Posterior cingulate gyrus (tissue), 11 donors: ENCODE data around the gene MVK.
"Not testable (repeated sequence)": the region's sequence is repeated elsewhere in the genome, so short reads cannot be mapped to it uniquely, and the experiment has no call there.

ENCODE experiments used
- DNase-seq, 10 donors: peaks; one replicate each; pipeline versions ENCODE4 v3.0.0 to v3.0.0-alpha.2; 2020 to 2021; ENCODE audit warnings: mixed read lengths in 3 of 10
- intact Hi-C: fragments of 100-400 bp; cut with DNase I; formaldehyde crosslinking; loops from one replicate; pipeline ENCODE4 v1.15.1; 2023

The MVK gene

GRCh38 chr12:109601557-109601956 lies 28.0 kb downstream of the MVK start:
- DNase-seq = no peak
- intact Hi-C loops = no loop called here

- intact Hi-C loops, DNase-seq: not testable (repeated sequence)
Observed at GRCh38 chr12:109602132-109602531, 28.5 kb downstream of the MVK start.

- DNase-seq = no peak
Observed at GRCh38 chr12:109604132-109604585, 30.6 kb downstream of the MVK start.

GRCh38 chr12:109605016-109605415 lies 31.4 kb downstream of the MVK start:
- intact Hi-C loops = no loop called here
- no peak for DNase-seq

More at GRCh38 chr12:109604132-109604585, 30.6 kb downstream of the MVK start:
- intact Hi-C loops = no loop called here

GRCh38 chr12:109605599-109606228 lies 32.1 kb downstream of the MVK start:
- no peak for DNase-seq
- intact Hi-C loops = no loop called here

- peak; percentile 49 to 96 (median 63) for DNase-seq
Observed at GRCh38 chr12:109606320-109607028, 32.9 kb downstream of the MVK start.

GRCh38 chr12:109607618-109608017 lies 34.0 kb downstream of the MVK start:
- no peak for DNase-seq
- intact Hi-C loops = no loop called here

More at GRCh38 chr12:109606320-109607028, 32.9 kb downstream of the MVK start:
- intact Hi-C loops = no loop called here

- DNase-seq = no peak
- intact Hi-C loops = no loop called here
Observed at GRCh38 chr12:109608270-109608669, 34.7 kb downstream of the MVK start.

- intact Hi-C loops = no loop called here
Observed at GRCh38 chr12:109608793-109609192, 35.2 kb downstream of the MVK start.

GRCh38 chr12:109609342-109609741 lies 35.7 kb downstream of the MVK start:
- intact Hi-C loops = no loop called here
- no peak for DNase-seq

More at GRCh38 chr12:109608793-109609192, 35.2 kb downstream of the MVK start:
- no peak for DNase-seq

GRCh38 chr12:109610523-109610922 lies 36.9 kb downstream of the MVK start:
- intact Hi-C loops = no loop called here
- no peak for DNase-seq

GRCh38 chr12:109611223-109611622 lies 37.6 kb downstream of the MVK start:
- intact Hi-C loops = no loop called here

GRCh38 chr12:109612003-109612402 lies 38.4 kb downstream of the MVK start:
- intact Hi-C loops = no loop called here
- DNase-seq = no peak

More at GRCh38 chr12:109611223-109611622, 37.6 kb downstream of the MVK start:
- DNase-seq = no peak

- intact Hi-C loops = no loop called here
- DNase-seq = no peak
Observed at GRCh38 chr12:109612975-109613502, 39.4 kb downstream of the MVK start.

GRCh38 chr12:109613649-109614455 lies 40.3 kb downstream of the MVK start:
- intact Hi-C loops = no loop called here
- DNase-seq = no peak

- no peak for DNase-seq
- intact Hi-C loops = no loop called here
Observed at GRCh38 chr12:109615556-109616229, 42.1 kb downstream of the MVK start.

GRCh38 chr12:109617491-109617890 lies 43.9 kb downstream of the MVK start:
- peak; percentile 68 to 98 (median 79) for DNase-seq
- intact Hi-C loops = no loop called here

GRCh38 chr12:109618082-109618481 lies 44.5 kb downstream of the MVK start:
- intact Hi-C loops = no loop called here
- no peak for DNase-seq

GRCh38 chr12:109619002-109619604 lies 45.5 kb downstream of the MVK start:
- intact Hi-C loops = no loop called here
- DNase-seq = no peak

GRCh38 chr12:109621211-109621694 lies 47.7 kb downstream of the MVK start:
- no peak for DNase-seq
- intact Hi-C loops = no loop called here
